CD4-positive, alpha-beta T cell treated with Interleukin-21 for 1 hour (primary cell): ENCODE results near the gene LRRC74B.

Experiments
- DNase-seq: peaks from one replicate; pipeline ENCODE4 v3.0.0-alpha.2; 2020

The LRRC74B gene

DNA sequence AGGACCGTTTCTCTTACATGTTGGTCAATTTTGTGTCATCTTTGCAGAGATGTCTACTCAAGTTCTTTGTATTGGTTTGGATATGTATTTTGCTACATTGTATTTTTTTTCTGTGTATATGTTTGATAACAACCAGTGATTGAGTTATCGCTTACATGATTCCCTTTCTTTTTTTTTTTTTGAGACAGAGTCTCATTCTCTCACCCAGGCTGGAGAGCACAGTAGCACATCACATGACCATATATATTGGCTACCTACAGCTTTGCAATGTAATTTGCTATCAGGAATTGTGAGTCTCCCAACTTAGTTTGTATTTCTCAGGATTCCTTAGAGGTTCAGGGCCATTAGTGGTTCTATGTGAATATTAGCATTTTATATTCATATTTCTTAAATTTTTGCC lies 59.5 kb downstream of the LRRC74B start:
- DNase-seq, result no peak

DNA sequence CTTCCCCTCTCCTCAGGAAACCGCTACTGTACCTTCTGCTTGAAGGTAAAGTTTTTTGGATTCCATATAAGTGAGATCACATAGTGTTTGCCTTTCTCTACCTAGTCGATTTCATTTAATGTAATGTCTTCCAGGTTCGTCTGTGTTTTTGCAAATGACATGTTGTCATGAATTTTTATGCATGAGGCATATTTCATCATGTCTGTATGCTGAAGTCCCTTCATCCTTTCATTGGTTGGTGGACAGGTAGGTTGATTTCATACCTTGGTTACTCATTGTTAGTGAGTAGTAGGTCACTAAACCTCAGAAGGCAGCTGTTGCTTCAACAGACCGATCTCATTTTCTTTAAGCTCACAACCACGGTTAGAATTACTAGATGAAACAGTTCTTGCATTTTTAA lies 60.3 kb downstream of the LRRC74B start:
- no peak for DNase-seq

DNA sequence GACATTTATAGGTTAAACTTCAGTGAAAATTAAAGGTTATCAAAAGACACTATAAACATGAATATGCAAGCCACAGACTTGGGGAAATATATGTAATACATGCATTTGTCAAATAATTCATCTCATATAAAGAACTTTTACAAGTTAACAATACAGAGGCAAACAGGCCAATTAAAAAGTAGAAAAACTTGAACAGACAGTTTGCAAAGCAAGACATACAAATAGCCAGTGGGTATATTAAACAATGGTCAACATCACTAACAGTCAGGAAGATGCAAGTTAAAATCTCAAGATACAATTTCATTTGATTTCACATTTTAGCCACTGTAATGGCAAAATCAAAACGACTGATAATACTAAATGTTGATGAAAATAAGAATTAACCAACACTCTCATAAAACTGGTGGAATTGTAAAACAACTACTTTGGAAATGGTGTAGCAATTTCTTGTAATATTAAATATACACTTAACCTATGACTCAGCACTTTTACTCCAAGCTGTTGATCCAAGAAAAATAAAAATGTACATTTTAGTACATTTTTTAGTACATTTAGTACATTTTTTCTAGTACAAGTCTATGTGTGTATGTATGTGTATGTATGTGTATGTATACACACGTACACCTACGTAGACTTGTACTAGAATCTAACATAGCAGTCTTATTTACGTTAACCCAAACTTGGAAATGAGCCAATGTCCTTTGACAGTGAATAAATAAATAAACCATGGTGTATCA lies 62.8 kb downstream of the LRRC74B start:
- DNase-seq, result no peak
